GM10847 (cell line): Measurements from ENCODE around the gene CNRIP1.

Source experiments
- POLR2A ChIP-seq: IDR thresholded peaks from 2 replicates; pipeline ENCODE4 v1.6.1; 2011; ENCODE audit not compliant: insufficient read length; ENCODE audit errors: extremely low read depth

Gene CNRIP1

GRCh38 chr2:68250652-68251186 is 69.0 kb downstream of the CNRIP1 start:
- TF ChIP-seq POLR2A = no peak

GRCh38 chr2:68250196-68250595 is 69.6 kb downstream of the CNRIP1 start:
- TF ChIP-seq POLR2A = no peak

GRCh38 chr2:68248806-68249205 is 70.9 kb downstream of the CNRIP1 start:
- no peak for TF ChIP-seq POLR2A

- TF ChIP-seq POLR2A = no peak
These were observed 71.4 kb downstream of the CNRIP1 start for GRCh38 chr2:68248361-68248760.

- TF ChIP-seq POLR2A = no peak
These were observed 73.4 kb downstream of the CNRIP1 start for GRCh38 chr2:68246396-68246795.

GRCh38 chr2:68245672-68246071 is 74.1 kb downstream of the CNRIP1 start:
- TF ChIP-seq POLR2A = no peak

GRCh38 chr2:68245066-68245465 is 74.7 kb downstream of the CNRIP1 start:
- TF ChIP-seq POLR2A = no peak

GRCh38 chr2:68244456-68244855 is 75.3 kb downstream of the CNRIP1 start:
- TF ChIP-seq POLR2A = no peak
